Keratinocyte (primary cell): ENCODE data around the gene BACH1.

Experiments used
- EZH2 ChIP-seq: IDR thresholded peaks from one replicate; pipeline ENCODE4 v1.6.1; 2012; ENCODE audit warnings: inconsistent platforms, mild to moderate bottlenecking, low read length, moderate library complexity
- TF ChIP-seq, protein P1 (sequence below), 3 experiments: IDR thresholded peaks in 1 of 3; conservative IDR thresholded peaks in 1 of 3; optimal IDR thresholded peaks in 1 of 3; 2 replicates in 2 of 3; 3 replicates in 1 of 3; pipeline versions ENCODE3 to v1.5.1; 2011; ENCODE audit warnings: low read length in 3 of 3, mild to moderate bottlenecking in 3 of 3, moderate library complexity in 2 of 3, control low read depth in 1 of 3, inconsistent platforms in 1 of 3; ENCODE audit not compliant: insufficient read depth in 2 of 3; ENCODE audit errors: extremely low read depth in 1 of 3

DNA sequence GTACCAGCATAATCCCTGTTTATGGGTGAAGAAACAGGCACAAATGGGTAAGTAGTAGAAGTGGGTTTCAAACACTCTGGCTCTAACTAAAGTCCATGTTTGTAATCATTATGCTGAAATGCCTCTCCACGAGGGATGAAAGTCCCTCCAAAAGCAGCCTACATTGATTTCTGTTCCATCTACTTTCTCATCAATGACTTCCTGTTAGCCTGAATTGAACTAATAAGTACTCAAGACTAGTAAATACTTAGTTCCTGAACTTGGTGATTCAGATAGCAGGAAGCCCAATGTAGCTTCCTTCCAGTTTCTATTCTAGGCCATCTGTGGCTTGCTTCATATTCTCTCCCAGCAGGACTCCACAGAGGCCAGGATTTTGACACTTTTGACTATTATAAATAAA is 11.3 kb upstream of the BACH1 start:
- no peak for TF ChIP-seq EZH2
- TF ChIP-seq, protein P1, sequence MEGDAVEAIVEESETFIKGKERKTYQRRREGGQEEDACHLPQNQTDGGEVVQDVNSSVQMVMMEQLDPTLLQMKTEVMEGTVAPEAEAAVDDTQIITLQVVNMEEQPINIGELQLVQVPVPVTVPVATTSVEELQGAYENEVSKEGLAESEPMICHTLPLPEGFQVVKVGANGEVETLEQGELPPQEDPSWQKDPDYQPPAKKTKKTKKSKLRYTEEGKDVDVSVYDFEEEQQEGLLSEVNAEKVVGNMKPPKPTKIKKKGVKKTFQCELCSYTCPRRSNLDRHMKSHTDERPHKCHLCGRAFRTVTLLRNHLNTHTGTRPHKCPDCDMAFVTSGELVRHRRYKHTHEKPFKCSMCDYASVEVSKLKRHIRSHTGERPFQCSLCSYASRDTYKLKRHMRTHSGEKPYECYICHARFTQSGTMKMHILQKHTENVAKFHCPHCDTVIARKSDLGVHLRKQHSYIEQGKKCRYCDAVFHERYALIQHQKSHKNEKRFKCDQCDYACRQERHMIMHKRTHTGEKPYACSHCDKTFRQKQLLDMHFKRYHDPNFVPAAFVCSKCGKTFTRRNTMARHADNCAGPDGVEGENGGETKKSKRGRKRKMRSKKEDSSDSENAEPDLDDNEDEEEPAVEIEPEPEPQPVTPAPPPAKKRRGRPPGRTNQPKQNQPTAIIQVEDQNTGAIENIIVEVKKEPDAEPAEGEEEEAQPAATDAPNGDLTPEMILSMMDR (optimal IDR thresholded peaks at IDR 0.05 in 1 of 3, IDR thresholded peaks at IDR 0.05 in 1 of 3, conservative IDR thresholded peaks at IDR 0.05 in 1 of 3; ENCODE audit: extremely low read depth in 1 of 3, insufficient read depth in 2 of 3, low read length in 3 of 3): no peak
